Measurements from ENCODE around the gene SMS.

SMS gene

GRCh38 chrX:22043872-22044271 lies 103.4 kb downstream of the SMS start:
- no peaks in the 10 kb centered on the region for H3K4me1 ChIP-seq
- no peak for TF ChIP-seq Cebpa-rat (IDR thresholded peaks at IDR 0.05)
- no peak overlapping the region for H3K9ac ChIP-seq
- H4K20me1 ChIP-seq = no peaks in the 10 kb centered on the region
- H3K27me3 ChIP-seq = no peaks in the 10 kb centered on the region
- no peak overlapping the region for H3K4me2 ChIP-seq
- no peak overlapping the region for H3K4me3 ChIP-seq
- H3K9me3 ChIP-seq (replicated peaks in 1 of 11) = 0 out of 22 replicates have a peak, but pooled peaks cover 0 to 3% (median 0%) of the 10 kb centered on the region in 11 experiments
- H3K36me3 ChIP-seq = no peaks in the 10 kb centered on the region
- no peak overlapping the region for H3K27ac ChIP-seq
